Measurements from ENCODE around the gene FRMD8.
A peak's percentile ranks its signal among the peaks of the same experiment; 100 is the strongest.

GRCh38 chr11:65445604-65446445 lies 59.4 kb downstream of the FRMD8 start:
- TF ChIP-seq CTCF (IDR thresholded peaks at IDR 0.05 in 4 of 5, conservative IDR thresholded peaks at IDR 0.05 in 1 of 5) (no peak), POLR2A (IDR thresholded peaks at IDR 0.05) (peak in 1 of 2 donors; percentile 22)

All from gastrocnemius medialis (tissue), 4 donors.